MM.1S (cell line): Measurements from ENCODE around the gene EVL.

Experiments
- DNase-seq: peaks from one replicate; pipeline ENCODE4 v3.0.0-alpha.2; 2015
- H2AFZ ChIP-seq: fragments of 300-600 bp; sonication (generic); 2 replicates; pipeline ENCODE4 v1.6.0; 2016; ENCODE audit warnings: antibody characterized with exemption, low read length
- H3F3A ChIP-seq: fragments of 300-600 bp; sonication (generic); 2 replicates; pipeline ENCODE4 v1.6.1; 2016; ENCODE audit warnings: mild to moderate bottlenecking, antibody characterized with exemption, low read length, moderate library complexity, mixed read lengths; ENCODE audit not compliant: insufficient read depth
- H3K27ac ChIP-seq: fragments of 300-600 bp; sonication (generic); 2 replicates; pipeline ENCODE4 v1.5.1; 2016; ENCODE audit warnings: mild to moderate bottlenecking, low read length
- H3K27me3 ChIP-seq: fragments of 300-600 bp; sonication (generic); replicated peaks from 2 replicates; pipeline ENCODE4 v1.6.0; 2016; ENCODE audit warnings: low read length; ENCODE audit not compliant: insufficient read depth
- H3K36me3 ChIP-seq: fragments of 300-600 bp; sonication (generic); replicated peaks from 2 replicates; pipeline ENCODE4 v1.6.1; 2016; ENCODE audit warnings: mild to moderate bottlenecking, low read length, mixed read lengths; ENCODE audit not compliant: insufficient read depth
- H3K4me1 ChIP-seq: fragments of 300-600 bp; sonication (generic); 2 replicates; pipeline ENCODE4 v1.6.1; 2016; ENCODE audit warnings: low read length, mixed read lengths
- H3K4me2 ChIP-seq: fragments of 300-600 bp; sonication (generic); 2 replicates; pipeline ENCODE4 v1.6.0; 2016; ENCODE audit warnings: low read depth, low read length
- H3K4me3 ChIP-seq: fragments of 300-600 bp; sonication (generic); 2 replicates; pipeline ENCODE4 v1.5.1; 2016; ENCODE audit warnings: low read length, mixed read lengths
- H3K79me2 ChIP-seq: fragments of 300-600 bp; sonication (generic); 2 replicates; pipeline ENCODE4 v1.6.1; 2016; ENCODE audit warnings: mixed run types, low read length, mixed read lengths
- H3K9ac ChIP-seq: fragments of 300-600 bp; sonication (generic); 2 replicates; pipeline ENCODE4 v1.6.1; 2016; ENCODE audit warnings: low read length, mixed read lengths
- H3K9me2 ChIP-seq: fragments of 300-600 bp; sonication (generic); replicated peaks from 2 replicates; pipeline ENCODE4 v1.6.1; 2016; ENCODE audit warnings: mild to moderate bottlenecking, low read length, mixed read lengths; ENCODE audit not compliant: insufficient read depth
- H3K9me3 ChIP-seq: fragments of 300-600 bp; sonication (generic); replicated peaks from 2 replicates; pipeline ENCODE4 v1.6.1; 2016; ENCODE audit warnings: mild to moderate bottlenecking, low read length, mixed read lengths; ENCODE audit not compliant: insufficient read depth
- H4K20me1 ChIP-seq: fragments of 300-600 bp; sonication (generic); 2 replicates; pipeline ENCODE4 v1.6.1; 2016; ENCODE audit warnings: mild to moderate bottlenecking, low read length, moderate library complexity, mixed read lengths; ENCODE audit not compliant: insufficient read depth
- EZH2 ChIP-seq: fragments of 300-600 bp; sonication (generic); optimal IDR thresholded peaks from 2 replicates; pipeline ENCODE3; 2017; ENCODE audit warnings: low read depth, mild to moderate bottlenecking, antibody characterized with exemption, low read length, mixed read lengths
- EZH2phosphoT487 ChIP-seq: fragments of 300-600 bp; sonication (generic); IDR thresholded peaks from 2 replicates; pipeline ENCODE4 v1.6.1; 2018; ENCODE audit warnings: antibody characterized with exemption, low read length
- TF ChIP-seq, protein P1 (sequence below): fragments of 300-600 bp; sonication (generic); IDR thresholded peaks from 2 replicates; pipeline ENCODE4 v1.5.1; 2016; ENCODE audit warnings: antibody characterized with exemption, low read length, mixed read lengths

Gene EVL

DNA sequence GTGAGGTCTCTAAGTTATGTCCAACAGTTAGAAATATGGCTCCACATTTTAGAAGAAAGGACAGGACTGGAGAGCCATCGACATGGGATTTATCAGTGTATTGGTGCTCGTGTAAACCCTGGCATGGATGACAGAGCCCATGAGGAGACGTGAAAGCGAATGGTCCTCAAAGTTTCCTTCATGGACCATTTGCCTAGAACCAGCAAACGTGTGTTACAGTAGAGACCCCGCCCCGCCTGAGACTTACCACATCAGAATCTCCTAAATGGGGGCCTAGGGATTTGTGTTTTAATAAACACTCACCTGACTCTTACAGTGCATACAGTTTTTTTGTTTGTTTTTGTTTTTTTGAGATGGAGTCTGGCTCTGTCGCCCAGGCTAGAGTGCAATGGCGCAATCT, 12.2 kb downstream of the EVL start:
- H3K36me3 ChIP-seq = no peaks in the 10 kb centered on the region
- H3K79me2 ChIP-seq = no peaks in the 10 kb centered on the region
- no peaks in the 10 kb centered on the region for H3K27me3 ChIP-seq
- H3F3A ChIP-seq = no peaks in the 10 kb centered on the region
- no peaks in the 10 kb centered on the region for H4K20me1 ChIP-seq
- TF ChIP-seq EZH2 (no peak), EZH2phosphoT487 (no peak)
- TF ChIP-seq, protein P1, sequence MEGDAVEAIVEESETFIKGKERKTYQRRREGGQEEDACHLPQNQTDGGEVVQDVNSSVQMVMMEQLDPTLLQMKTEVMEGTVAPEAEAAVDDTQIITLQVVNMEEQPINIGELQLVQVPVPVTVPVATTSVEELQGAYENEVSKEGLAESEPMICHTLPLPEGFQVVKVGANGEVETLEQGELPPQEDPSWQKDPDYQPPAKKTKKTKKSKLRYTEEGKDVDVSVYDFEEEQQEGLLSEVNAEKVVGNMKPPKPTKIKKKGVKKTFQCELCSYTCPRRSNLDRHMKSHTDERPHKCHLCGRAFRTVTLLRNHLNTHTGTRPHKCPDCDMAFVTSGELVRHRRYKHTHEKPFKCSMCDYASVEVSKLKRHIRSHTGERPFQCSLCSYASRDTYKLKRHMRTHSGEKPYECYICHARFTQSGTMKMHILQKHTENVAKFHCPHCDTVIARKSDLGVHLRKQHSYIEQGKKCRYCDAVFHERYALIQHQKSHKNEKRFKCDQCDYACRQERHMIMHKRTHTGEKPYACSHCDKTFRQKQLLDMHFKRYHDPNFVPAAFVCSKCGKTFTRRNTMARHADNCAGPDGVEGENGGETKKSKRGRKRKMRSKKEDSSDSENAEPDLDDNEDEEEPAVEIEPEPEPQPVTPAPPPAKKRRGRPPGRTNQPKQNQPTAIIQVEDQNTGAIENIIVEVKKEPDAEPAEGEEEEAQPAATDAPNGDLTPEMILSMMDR = no peak
- peaks cover 2% of the 10 kb centered on the region; the same call in 1 of the 2 replicates for H3K4me1 ChIP-seq
- H3K9me3 ChIP-seq = no peaks in the 10 kb centered on the region
- no peak overlapping the region for H3K27ac ChIP-seq
- no peak overlapping the region for H2AFZ ChIP-seq
- no peaks in the 10 kb centered on the region for H3K9me2 ChIP-seq
- H3K9ac ChIP-seq = no peak overlapping the region
- DNase-seq = no peak
- H3K4me2 ChIP-seq = no peak overlapping the region
- no peak overlapping the region for H3K4me3 ChIP-seq

DNA sequence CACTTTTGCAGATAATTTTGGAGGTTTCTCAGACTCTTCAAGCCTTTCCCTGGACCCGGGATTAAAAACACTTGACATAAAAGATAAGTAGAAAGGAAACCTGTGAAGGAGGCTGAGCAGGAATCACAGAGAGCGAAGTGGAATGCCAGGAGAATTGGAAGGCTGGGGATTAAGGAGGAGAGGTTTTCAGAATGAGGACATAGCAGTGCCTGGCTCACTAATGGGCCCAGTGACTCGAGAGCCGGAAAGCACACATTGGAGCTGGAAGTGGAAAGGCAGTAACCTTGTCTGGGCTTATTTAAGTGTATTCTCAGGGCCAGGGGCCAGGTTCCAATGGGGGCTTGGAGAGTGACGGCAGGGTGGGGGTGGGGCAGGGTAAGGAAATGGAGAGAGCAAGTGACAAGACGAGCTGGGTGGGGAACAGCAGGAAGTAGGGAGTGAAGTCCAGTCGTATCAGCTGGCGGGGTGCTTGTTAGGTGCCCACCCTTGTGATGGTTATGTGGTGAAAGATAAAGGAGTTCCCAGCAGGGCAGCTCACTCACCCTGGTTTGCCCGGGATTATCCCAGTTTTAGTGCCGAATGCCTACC, 13.1 kb downstream of the EVL start:
- no peaks in the 10 kb centered on the region for H3K27me3 ChIP-seq
- H3K9ac ChIP-seq = no peak overlapping the region
- no peaks in the 10 kb centered on the region for H3K36me3 ChIP-seq
- no peak overlapping the region for H3K27ac ChIP-seq
- H3K79me2 ChIP-seq = no peaks in the 10 kb centered on the region
- no peak overlapping the region for H3K4me2 ChIP-seq
- no peak overlapping the region for H3K4me3 ChIP-seq
- no peak for DNase-seq
- no peaks in the 10 kb centered on the region for H3K9me3 ChIP-seq
- H4K20me1 ChIP-seq = no peaks in the 10 kb centered on the region
- no peak overlapping the region for H2AFZ ChIP-seq
- no peaks in the 10 kb centered on the region for H3F3A ChIP-seq
- no peak for TF ChIP-seq EZH2
- TF ChIP-seq, protein P1 = no peak
- no peak for TF ChIP-seq EZH2phosphoT487
- H3K4me1 ChIP-seq = no peaks in the 10 kb centered on the region
- H3K9me2 ChIP-seq = no peaks in the 10 kb centered on the region

DNA sequence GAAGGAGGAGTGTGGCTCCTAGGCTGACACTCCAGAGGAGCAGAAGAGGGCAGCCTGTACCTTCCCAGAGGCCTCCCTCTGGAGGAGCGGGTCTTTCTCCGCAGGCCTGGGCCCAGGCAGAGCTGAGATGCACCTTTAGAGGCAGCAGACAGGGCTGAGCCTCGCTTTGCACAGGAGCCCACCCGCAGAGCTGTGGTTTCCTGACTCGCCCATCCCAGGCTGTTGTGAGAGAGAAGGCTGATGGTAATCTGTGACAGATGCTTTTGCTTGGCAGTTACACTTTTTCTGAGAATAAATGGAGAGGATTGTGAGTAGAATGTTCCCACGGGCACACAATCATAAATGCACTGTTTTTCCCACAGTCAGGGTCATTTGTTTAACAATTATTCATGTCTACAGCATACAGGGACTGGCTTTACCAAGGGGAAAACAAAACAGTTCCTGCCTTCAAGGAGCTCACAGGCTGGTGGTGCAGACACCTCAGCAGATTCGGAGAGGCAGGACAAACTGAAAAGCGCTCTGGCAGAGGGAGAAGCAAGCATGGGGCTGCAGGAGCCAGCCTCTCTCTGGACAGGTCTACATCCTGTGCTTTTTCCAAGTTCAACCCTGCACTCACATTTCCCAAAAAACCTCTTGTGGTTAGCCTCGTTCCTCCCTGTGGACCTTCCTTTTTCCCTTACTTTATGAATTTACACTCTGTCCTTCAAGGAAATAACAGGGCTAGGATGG, 13.9 kb downstream of the EVL start:
- Histone ChIP-seq H3K9ac (no peak overlapping the region), H3K4me1 (no peaks in the 10 kb centered on the region), H3K27ac (no peak overlapping the region), H3K9me3 (no peaks in the 10 kb centered on the region), H3K79me2 (no peaks in the 10 kb centered on the region), H2AFZ (no peak overlapping the region), H4K20me1 (no peaks in the 10 kb centered on the region), H3K27me3 (no peaks in the 10 kb centered on the region), H3K4me2 (no peak overlapping the region), H3F3A (no peaks in the 10 kb centered on the region), H3K9me2 (no peaks in the 10 kb centered on the region), H3K36me3 (no peaks in the 10 kb centered on the region), H3K4me3 (no peak overlapping the region)
- TF ChIP-seq, protein P1 = no peak
- TF ChIP-seq EZH2 (no peak), EZH2phosphoT487 (no peak)
- peak; percentile 14 for DNase-seq
